A673 (cell line): ENCODE measurements around the gene TSPAN7. TPM values are rescaled to one million over a fixed set of nuclear protein-coding genes. Genes with fewer than 3 reads are reported as not detected.

Source experiments
- BruUV-seq: library from RNA; stranded (reverse); fragments of 400-500 nt; replicated peaks from 2 replicates; lab custom pipeline; 2021; lab: Mats Ljungman, UMichigan
- CTCF ChIA-PET: fragments of 300-600 bp; sonication (Branson Sonifier 250); formaldehyde crosslinking; loops from one replicate; lab custom pipeline; 2022; ENCODE audit warnings: antibody characterized with exemption; lab: Charles Lee
- POLR2A ChIA-PET: fragments of 300-600 bp; sonication (Branson Sonifier 250); formaldehyde crosslinking; loops from one replicate; lab custom pipeline; 2022; ENCODE audit warnings: antibody characterized with exemption; ENCODE audit not compliant: low non-redundant PET; lab: Charles Lee
- DNase-seq: peaks from one replicate; pipeline ENCODE4 v3.0.0-alpha.2; 2015; ENCODE audit warnings: low spot score
- H3K27ac ChIP-seq: fragments of 200-600 bp; sonication (generic); 2 replicates; pipeline ENCODE4 v1.5.1; 2016; ENCODE audit warnings: mixed run types, low read depth, mild to moderate bottlenecking, mixed read lengths, antibody characterized with exemption, low read length; ENCODE audit not compliant: poor library complexity, severe bottlenecking
- H3K27me3 ChIP-seq: fragments of 200-600 bp; sonication (generic); replicated peaks from 2 replicates; pipeline ENCODE4 v1.6.1; 2017; ENCODE audit warnings: mixed run types, low read depth, mild to moderate bottlenecking, mixed read lengths, antibody characterized with exemption, low read length; ENCODE audit not compliant: insufficient read depth, poor library complexity
- H3K36me3 ChIP-seq: fragments of 200-600 bp; sonication (generic); 2 replicates; pipeline ENCODE4 v1.6.1; 2016; ENCODE audit warnings: mixed run types, mild to moderate bottlenecking, mixed read lengths, antibody characterized with exemption, low read length; ENCODE audit not compliant: insufficient read depth, poor library complexity, severe bottlenecking
- H3K4me1 ChIP-seq: fragments of 200-600 bp; sonication (generic); 2 replicates; pipeline ENCODE4 v1.6.1; 2017; ENCODE audit warnings: mixed run types, mild to moderate bottlenecking, mixed read lengths, antibody characterized with exemption, low read length; ENCODE audit not compliant: insufficient read depth, poor library complexity, severe bottlenecking
- H3K4me3 ChIP-seq: fragments of 200-600 bp; sonication (generic); 2 replicates; pipeline ENCODE4 v1.5.1; 2016; ENCODE audit warnings: low read depth, mixed run types, mild to moderate bottlenecking, mixed read lengths, low read length; ENCODE audit not compliant: poor library complexity, severe bottlenecking
- H3K9me3 ChIP-seq: fragments of 200-600 bp; sonication (generic); 2 replicates; pipeline ENCODE4 v1.6.1; 2016; ENCODE audit warnings: mixed run types, low read depth, mild to moderate bottlenecking, mixed read lengths, antibody characterized with exemption, low read length; ENCODE audit not compliant: poor library complexity, severe bottlenecking
- EZH2 ChIP-seq: fragments of 200-600 bp; sonication (generic); IDR thresholded peaks from 2 replicates; pipeline ENCODE4 v1.6.1; 2017; ENCODE audit warnings: borderline replicate concordance, low read depth, mild to moderate bottlenecking, mixed read lengths, antibody characterized with exemption, low read length; ENCODE audit not compliant: poor library complexity, severe bottlenecking
- intact Hi-C: fragments of 100-400 bp; cut with micrococcal nuclease; formaldehyde crosslinking; loops from one replicate; pipeline ENCODE4 v1.10.0; 2022; ENCODE audit not compliant: unreplicated experiment
- total RNA-seq: library from RNA; stranded (reverse); gene quantifications from 2 replicates; pipeline ENCODE4 v1.2.3, GENCODE V29; 2021
- TF ChIP-seq, protein P1 (sequence below): fragments of 300-800, 200-600 bp; sonication (generic); conservative IDR thresholded peaks from 2 replicates; pipeline ENCODE4 v1.5.1; 2017; ENCODE audit warnings: low read depth, mild to moderate bottlenecking, antibody characterized with exemption, low read length, moderate library complexity, mixed read lengths

Gene TSPAN7
- total RNA-seq, 1 experiment from 2014 or later = 0.26 TPM

DNA sequence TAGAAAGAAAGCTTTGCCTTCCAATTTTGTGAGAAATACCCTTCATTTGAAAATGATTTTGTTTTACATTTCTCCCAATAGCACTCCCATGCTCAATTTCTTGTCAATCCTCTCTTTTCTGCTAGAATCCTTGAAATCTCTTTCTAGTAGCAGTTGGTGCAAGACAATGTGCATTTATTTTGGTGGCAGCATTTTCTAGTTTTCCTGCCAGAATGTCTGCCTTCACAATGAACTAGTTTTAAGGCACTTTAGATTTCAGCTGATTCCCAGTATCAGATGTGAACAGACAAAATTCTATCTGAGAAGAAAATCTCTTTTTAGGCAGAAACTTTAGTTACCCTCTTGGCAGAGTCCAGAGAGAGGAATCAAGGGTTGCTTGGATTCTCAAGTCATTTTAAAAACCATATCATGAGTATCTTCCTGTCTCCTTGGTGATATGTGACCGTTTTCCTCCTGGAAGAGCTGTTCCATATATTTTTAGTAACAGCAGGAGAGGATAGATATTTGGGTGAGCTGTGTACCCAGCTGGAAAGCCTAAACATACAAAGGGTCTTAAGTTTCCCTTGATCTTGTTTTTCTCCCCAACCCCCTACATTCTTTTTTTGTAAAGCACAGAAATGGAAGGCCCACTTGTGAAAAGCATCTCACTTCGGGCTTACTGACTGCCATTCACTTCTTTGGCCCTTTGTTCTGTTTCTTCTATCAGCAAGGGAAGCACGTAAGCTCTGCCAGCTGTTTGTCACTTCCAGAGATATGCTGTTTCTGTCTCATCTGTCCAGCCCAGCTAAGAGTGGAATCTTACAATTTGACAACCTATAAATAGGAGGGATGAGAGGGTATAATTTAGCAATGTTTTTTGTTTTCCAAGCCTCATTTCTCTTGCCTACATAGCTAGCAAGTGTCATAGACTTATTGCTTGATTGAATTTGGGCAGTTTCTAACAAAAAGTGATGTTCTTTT lies 38.7 kb downstream of the TSPAN7 start:
- CTCF ChIA-PET = no interaction called here
- DNase-seq = no peak
- BruUV-seq = no TSS peak

DNA sequence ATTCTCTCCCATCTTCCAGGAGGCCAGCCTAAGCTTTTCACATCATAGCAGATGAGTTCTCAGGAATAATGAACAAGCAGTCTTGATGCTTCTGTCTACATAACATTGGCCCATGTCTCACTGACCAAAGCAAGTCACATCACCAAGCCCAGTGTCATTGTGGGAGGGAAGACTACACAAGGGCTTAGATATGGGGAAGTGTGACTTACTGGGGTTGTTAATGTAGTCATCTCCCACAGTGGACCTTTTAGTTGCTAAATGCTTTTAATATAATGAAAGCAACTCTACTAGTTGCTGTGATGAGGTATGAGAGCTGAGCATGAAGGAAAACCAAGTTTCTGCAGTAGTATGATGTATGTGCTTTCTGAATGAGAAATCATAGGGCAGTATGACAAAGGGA lies 40.5 kb downstream of the TSPAN7 start:
- Histone ChIP-seq H3K4me1 (no peaks in the 10 kb centered on the region), H3K9me3 (no peaks in the 10 kb centered on the region), H3K36me3 (no peaks in the 10 kb centered on the region), H3K27me3 (no peaks in the 10 kb centered on the region), H3K27ac (no peak overlapping the region), H3K4me3 (no peak overlapping the region)
- CTCF ChIA-PET = no interaction called here
- intact Hi-C loops = no loop called here
- TF ChIP-seq, protein P1, sequence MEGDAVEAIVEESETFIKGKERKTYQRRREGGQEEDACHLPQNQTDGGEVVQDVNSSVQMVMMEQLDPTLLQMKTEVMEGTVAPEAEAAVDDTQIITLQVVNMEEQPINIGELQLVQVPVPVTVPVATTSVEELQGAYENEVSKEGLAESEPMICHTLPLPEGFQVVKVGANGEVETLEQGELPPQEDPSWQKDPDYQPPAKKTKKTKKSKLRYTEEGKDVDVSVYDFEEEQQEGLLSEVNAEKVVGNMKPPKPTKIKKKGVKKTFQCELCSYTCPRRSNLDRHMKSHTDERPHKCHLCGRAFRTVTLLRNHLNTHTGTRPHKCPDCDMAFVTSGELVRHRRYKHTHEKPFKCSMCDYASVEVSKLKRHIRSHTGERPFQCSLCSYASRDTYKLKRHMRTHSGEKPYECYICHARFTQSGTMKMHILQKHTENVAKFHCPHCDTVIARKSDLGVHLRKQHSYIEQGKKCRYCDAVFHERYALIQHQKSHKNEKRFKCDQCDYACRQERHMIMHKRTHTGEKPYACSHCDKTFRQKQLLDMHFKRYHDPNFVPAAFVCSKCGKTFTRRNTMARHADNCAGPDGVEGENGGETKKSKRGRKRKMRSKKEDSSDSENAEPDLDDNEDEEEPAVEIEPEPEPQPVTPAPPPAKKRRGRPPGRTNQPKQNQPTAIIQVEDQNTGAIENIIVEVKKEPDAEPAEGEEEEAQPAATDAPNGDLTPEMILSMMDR = no peak
- TF ChIP-seq EZH2 = no peak
- no TSS peak for BruUV-seq
- DNase-seq = no peak
- POLR2A ChIA-PET = no interaction called here

More for the DNA sequence above, 38.7 kb downstream of the TSPAN7 start:
- no peak overlapping the region for H3K27ac ChIP-seq
- H3K4me3 ChIP-seq = no peak overlapping the region
- H3K4me1 ChIP-seq = no peaks in the 10 kb centered on the region
- intact Hi-C loops = no loop called here
- H3K9me3 ChIP-seq = no peaks in the 10 kb centered on the region
- POLR2A ChIA-PET = no interaction called here
- H3K36me3 ChIP-seq = no peaks in the 10 kb centered on the region
- H3K27me3 ChIP-seq = no peaks in the 10 kb centered on the region
- no peak for TF ChIP-seq EZH2
- TF ChIP-seq, protein P1 = no peak

DNA sequence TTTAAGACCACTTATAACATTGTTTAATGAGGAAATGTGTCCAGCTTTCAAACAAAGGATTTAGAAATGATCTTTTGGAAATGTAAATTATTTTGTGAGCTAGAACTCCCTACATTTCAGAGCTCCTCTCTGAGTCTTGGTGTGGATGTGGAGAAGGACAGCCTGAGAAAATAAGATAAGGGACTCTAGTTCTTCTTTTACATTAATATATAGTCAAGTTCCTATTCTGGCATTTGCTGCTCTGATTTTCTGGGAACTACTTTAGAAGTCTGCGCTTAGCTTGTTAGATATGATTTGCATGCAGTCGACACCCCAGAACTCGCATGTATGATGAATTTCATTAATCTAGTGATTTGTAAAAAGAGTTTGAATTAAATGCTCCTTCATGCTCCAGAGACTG lies 45.5 kb downstream of the TSPAN7 start:
- intact Hi-C loops = no loop called here
- no peak for DNase-seq
- peaks cover 7% of the 10 kb centered on the region for H3K27me3 ChIP-seq
- TF ChIP-seq, protein P1 = no peak
- TF ChIP-seq EZH2 = no peak
- H3K27ac ChIP-seq = no peak overlapping the region
- H3K4me1 ChIP-seq = no peaks in the 10 kb centered on the region
- H3K36me3 ChIP-seq = no peaks in the 10 kb centered on the region
- CTCF ChIA-PET = no interaction called here
- no peak overlapping the region for H3K4me3 ChIP-seq
- POLR2A ChIA-PET = no interaction called here
- no TSS peak for BruUV-seq
- H3K9me3 ChIP-seq = no peaks in the 10 kb centered on the region
